ENCODE measurements around the gene NSMCE4A.

- TF ChIP-seq CTCF (IDR thresholded peaks at IDR 0.05 in 4 of 5, conservative IDR thresholded peaks at IDR 0.05 in 1 of 5) (no peak), POLR2A (IDR thresholded peaks at IDR 0.05) (peak in 1 of 2 donors; percentile 27)
Observed at GRCh38 chr10:121988361-121989324, 13.6 kb upstream of the NSMCE4A start, which contains the start of gene TACC2.
